Stimulated activated CD8-positive, alpha-beta memory T cell treated with anti-CD3 and anti-CD28 coated beads, Interleukin-7, amount 100 ng/mL, for 4 hours (primary cell): ENCODE measurements around the gene UNC13D.
A peak's percentile ranks its signal among the peaks of the same experiment; 100 is the strongest.
"Not testable (repeated sequence)": the region's sequence is repeated elsewhere in the genome, so short reads cannot be mapped to it uniquely, and the experiment has no call there.

Source experiments
- DNase-seq, 2 donors: peaks; one replicate each; pipeline ENCODE4 v3.0.0-alpha.2; 2020; ENCODE audit warnings: low read depth in 2 of 2

Gene UNC13D

DNA sequence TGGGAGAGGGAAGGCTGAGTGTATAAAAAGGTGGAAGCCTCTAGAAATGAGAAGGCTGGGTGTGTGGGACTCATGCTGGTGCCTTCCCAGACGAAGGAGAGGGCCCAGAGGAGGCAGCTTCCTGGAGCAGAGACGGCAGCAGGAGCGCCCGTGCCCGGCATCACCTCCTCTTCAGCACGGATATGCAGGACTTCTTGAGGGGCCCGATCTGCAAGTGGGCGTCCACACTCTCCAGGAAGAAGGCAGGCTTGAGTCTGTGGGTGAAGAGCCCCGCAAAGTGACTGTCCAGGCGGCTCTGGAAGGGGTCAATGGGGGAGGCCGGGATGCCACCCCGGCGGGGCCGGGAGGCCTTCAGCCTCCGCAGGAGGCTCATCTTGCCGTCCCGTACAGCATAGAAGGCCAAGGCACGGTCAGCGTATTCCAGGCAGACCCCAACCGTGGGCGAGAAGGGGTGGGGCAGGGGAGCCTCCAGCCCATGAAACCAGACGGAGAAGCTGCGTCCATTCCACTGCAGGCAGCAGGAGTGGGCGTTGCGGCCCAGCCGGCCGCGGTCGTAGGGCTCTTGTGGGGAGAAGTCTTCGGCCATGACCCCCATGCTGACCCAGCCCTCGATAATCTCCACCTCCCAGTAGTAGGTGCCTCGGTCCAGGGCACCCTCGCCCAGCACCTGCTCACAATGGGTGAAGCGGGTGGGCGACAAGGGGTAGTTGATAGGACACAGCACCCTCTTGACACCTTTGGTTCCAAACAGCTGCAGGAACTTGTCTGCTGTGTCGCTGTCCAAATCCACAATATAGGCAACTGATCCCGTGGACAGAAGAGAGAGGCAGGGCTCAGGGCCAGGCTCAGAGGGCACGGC is 30.3 kb upstream of the UNC13D start:
- no peak for DNase-seq

DNA sequence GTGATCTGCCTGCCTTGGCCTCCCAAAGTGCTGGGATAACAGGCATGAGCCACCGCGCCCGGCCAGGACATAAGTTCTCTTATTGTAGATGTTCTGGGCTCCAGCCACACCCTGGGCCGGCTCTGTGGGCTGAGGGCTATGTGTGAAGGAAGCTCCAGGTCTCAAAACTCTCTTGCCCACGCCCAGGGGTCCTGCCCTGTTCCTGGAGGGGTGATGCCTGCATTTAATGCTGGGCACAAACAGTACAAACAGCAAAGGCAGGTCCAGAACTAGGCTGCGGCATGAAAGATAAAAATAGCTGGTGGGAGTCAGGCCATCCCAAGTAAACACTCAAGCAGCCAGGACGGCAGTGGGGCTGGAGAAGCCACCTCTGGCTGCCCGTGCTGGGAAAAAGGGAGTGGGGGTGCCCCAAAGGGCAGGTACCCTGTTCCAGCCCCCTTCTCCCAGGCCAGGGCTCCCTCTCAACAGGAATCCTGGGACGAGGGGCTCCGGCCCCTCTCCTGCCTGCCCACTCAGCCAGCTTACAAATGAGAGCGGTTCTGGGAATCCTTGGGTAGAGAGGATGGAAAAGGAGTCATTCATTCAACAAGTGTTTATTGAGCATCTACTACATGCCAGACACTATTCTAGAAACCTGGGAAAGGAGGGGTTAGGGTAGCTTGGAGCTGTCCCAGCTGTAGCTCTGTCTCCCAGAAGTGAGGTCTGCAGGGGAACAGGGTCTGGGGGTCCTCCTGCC is 29.6 kb upstream of the UNC13D start:
- DNase-seq = no peak

- DNase-seq = no peak
These were observed 28.5 kb upstream of the UNC13D start for GRCh38 chr17:75872434-75873351.

- DNase-seq = not testable (repeated sequence)
These were observed 26.0 kb upstream of the UNC13D start for GRCh38 chr17:75870228-75870627.

GRCh38 chr17:75869282-75870141 is 25.3 kb upstream of the UNC13D start:
- DNase-seq = no peak

DNA sequence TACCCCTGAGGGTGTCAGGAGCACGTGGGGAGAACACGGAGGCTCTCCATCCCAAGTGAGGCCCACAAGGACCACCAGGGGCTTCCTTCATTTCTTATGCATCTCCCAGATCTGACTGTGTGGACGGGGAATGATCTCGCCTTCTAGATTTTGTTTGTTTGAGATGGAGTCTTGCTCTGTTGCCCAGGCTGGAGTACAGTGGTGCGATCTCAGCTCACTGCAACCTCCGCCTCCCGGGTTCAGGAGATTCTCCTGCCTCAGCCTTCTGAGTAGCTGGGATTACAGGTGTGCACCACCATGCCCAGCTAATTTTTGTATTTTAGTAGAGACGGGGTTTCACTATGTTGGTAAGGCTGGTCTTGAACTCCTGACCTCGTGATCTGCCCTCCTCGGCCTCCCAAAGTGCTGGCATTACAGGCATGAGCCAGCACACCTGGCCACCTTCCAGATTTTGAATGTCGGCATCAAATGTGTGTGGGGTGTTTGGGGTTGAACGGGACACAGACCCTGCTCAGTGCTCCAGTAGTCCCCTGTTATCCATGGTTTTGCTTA is 24.6 kb upstream of the UNC13D start:
- DNase-seq = not testable (repeated sequence)

GRCh38 chr17:75865404-75866188 is 21.4 kb upstream of the UNC13D start:
- not testable (repeated sequence) for DNase-seq

- DNase-seq = not testable (repeated sequence)
These were observed 20.7 kb upstream of the UNC13D start for GRCh38 chr17:75864887-75865286.

DNA sequence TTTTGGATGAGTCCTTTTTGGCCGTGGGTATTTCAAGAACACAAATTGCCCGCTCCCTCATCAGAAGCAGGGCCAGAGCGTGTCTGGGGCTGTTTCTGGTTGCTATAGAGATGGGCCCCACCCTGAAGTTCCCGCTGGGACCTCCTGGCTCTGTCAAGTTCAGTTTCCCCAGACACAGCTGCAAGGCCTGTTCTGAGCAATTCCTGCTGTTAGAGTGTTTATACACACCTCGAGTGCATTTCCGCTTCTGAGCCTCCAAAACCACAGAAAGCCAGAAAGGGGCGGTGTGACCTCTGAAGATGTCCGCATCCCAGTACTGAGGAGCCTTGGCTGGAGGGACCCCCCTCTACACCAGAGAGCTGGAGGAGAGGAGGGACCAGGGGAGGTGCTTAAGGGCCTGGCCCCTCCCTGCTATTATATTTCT is 20.3 kb upstream of the UNC13D start:
- no peak for DNase-seq

- DNase-seq = no peak
These were observed 17.7 kb upstream of the UNC13D start for GRCh38 chr17:75861927-75862317.

DNA sequence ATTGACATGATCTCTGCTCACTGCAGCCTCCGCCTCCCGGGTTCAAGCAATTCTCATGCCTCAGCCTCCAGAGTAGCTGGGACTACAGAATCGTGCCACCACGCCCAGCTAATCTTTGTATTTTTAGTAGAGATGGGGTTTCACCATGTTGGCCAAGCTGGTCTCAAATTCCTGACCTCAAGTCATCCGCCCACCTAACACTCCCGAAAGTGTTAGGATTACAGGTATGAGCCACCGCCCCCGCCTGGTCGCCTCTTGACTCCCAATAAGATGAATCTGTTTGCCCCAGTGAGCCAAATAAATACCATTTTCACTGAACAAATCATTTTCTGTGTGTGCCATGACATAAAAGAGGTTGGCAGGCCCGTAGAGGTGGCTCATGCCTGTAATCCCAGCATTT is 15.2 kb upstream of the UNC13D start:
- DNase-seq = not testable (repeated sequence)

- no peak for DNase-seq
These were observed 12.0 kb upstream of the UNC13D start for GRCh38 chr17:75856062-75856756.

GRCh38 chr17:75855310-75856061 is 11.3 kb upstream of the UNC13D start, which contains the start of gene WBP2:
Gene WBP2, minus strand, starts transcription at chr17:75855335. Its CDS starts 38 bp downstream, at chr17:75855297.
- peak; percentile 97 to 99 for DNase-seq

GRCh38 chr17:75854881-75855309 is 10.7 kb upstream of the UNC13D start:
- DNase-seq = peak; percentile 42 to 59

GRCh38 chr17:75854101-75854748 is 10.0 kb upstream of the UNC13D start:
- DNase-seq = no peak

DNA sequence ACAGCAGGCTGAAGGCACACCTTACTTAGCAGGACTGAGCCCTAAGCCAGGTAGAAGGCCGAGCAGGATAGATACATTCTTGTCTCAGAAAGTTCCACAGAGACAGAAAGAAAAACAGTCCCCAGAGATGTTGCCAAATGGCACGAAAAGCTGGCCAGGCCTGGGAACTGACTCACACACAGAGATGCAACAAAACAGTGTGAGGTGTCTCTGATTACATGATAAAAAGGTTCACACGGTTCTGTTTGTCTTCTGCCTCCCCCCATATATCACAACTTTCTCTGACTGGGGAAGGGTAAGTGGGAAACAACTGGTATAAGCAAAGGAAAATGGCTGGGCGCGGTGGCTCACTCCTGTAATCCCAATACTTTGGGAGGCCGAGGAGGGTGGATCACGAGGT is 9.2 kb upstream of the UNC13D start:
- DNase-seq = no peak

DNA sequence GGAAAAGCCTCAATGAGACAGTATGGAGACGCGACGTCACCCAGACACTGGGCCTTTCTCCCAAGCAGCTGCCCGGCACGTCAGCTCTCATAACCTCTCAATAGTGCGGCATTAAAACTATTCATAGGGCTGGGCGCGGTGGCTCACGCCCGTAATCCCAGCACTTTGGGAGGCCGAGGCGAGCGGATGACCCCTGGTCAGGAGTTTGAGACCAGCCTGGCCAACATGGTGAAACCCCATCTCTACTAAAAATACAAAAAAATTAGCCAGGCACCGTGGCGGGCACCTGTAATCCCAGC is 7.4 kb upstream of the UNC13D start:
- DNase-seq = not testable (repeated sequence)
